ENCODE data around the gene ADAM19. TPM values are rescaled to one million over a fixed set of nuclear protein-coding genes. Genes with fewer than 3 reads are reported as not detected.

ADAM19 gene
- total and polyA plus RNA-seq, 7 donors: 0.27 to 4.5 (median 1.4) TPM

DNA sequence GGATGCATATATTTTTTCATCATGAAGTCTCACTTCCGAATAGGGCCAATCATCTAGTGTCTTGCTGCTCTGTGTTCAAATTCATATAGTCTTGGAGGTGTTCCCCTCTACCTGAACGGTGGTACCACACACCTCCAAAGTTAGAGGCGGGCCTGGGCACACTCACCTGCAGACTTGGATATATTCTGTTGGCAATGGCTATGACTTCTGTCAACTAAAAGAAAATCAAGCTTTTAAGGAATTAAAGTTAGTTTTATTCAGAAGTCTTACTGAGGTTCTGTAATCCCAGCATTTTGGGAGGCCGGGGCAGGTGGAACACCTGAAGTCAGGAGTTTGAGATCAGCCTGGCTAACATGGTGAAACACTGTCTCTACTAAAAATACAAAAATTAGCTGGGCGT lies 118.2 kb downstream of the ADAM19 start:
- TF ChIP-seq, protein P1, sequence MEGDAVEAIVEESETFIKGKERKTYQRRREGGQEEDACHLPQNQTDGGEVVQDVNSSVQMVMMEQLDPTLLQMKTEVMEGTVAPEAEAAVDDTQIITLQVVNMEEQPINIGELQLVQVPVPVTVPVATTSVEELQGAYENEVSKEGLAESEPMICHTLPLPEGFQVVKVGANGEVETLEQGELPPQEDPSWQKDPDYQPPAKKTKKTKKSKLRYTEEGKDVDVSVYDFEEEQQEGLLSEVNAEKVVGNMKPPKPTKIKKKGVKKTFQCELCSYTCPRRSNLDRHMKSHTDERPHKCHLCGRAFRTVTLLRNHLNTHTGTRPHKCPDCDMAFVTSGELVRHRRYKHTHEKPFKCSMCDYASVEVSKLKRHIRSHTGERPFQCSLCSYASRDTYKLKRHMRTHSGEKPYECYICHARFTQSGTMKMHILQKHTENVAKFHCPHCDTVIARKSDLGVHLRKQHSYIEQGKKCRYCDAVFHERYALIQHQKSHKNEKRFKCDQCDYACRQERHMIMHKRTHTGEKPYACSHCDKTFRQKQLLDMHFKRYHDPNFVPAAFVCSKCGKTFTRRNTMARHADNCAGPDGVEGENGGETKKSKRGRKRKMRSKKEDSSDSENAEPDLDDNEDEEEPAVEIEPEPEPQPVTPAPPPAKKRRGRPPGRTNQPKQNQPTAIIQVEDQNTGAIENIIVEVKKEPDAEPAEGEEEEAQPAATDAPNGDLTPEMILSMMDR (IDR thresholded peaks at IDR 0.05): no peak
- intact Hi-C loops (cut with DNase I): no loop called here
- H3K36me3 ChIP-seq (ENCODE audit: insufficient read depth in 1 of 2, low read depth in 1 of 2): no peaks in the 10 kb centered on the region
- ATAC-seq: no peak
- no peak overlapping the region for H3K27ac ChIP-seq
- H3K4me3 ChIP-seq: no peak overlapping the region
- H3K9me3 ChIP-seq: no peaks in the 10 kb centered on the region
- no peaks in the 10 kb centered on the region for H3K4me1 ChIP-seq
- no peak for DNase-seq
- H3K27me3 ChIP-seq (ENCODE audit: insufficient read depth in 3 of 3, low read length in 2 of 3): peaks cover 0 to 22% (median 7%) of the 10 kb centered on the region in 3 donors
- WGBS, 3 donors: 94 to 99% (median 96%) methylated on average over 5 of the region's 5 CpGs

DNA sequence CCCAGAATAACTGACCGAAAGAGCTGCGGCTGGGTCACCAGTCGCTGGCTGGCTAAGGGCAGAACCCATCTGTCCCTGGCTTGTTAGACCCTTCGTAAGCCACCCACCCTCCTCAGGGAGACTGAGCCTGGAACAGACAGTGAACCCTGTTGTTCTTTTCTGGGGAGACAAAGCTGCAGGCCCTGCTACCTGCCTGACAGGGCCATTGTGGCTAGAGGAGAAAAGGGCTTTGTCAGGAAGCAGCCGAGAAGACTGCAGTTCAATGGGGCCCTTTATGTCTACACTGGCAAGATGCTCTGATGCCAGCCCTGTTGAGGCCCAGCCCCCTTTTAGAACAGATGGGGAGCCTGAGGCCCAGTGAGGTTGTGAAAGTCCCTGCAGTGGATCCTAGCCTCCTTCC lies 119.3 kb downstream of the ADAM19 start:
- 67 to 88% (median 72%) methylated on average over 5 of the region's 5 CpGs for WGBS, 3 donors
- Histone ChIP-seq H3K36me3 (ENCODE audit: insufficient read depth in 1 of 2, low read depth in 1 of 2) (no peaks in the 10 kb centered on the region), H3K4me1 (no peaks in the 10 kb centered on the region), H3K27ac (no peak overlapping the region), H3K4me3 (no peak overlapping the region), H3K9me3 (no peaks in the 10 kb centered on the region), H3K27me3 (ENCODE audit: insufficient read depth in 3 of 3, low read length in 2 of 3) (peaks cover 0 to 16% (median 7%) of the 10 kb centered on the region in 3 donors)
- ATAC-seq: no peak
- intact Hi-C loops (cut with DNase I): no loop called here
- DNase-seq: no peak
- TF ChIP-seq, protein P1 (IDR thresholded peaks at IDR 0.05): no peak

DNA sequence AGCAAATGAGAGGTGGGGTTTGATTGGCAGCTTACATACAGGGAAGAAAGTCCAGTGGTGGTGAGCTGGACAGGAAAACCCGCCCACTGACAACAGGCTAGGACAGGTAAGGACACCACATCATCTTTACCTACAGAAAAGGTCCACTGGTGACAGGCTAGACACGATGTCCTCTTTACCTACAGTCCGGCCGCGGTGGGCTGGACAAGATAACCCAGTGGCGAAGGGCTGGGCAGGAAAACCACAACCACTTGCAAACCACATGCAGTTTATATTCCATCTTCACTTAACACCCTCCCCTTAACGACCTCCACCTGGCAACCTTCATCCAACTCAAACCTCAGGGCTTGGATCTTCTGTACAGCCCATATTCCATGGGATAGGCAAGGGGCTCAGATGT lies 120.5 kb downstream of the ADAM19 start:
- intact Hi-C loops (cut with DNase I): no loop called here
- TF ChIP-seq, protein P1 (IDR thresholded peaks at IDR 0.05): no peak
- Histone ChIP-seq H3K36me3 (ENCODE audit: insufficient read depth in 1 of 2, low read depth in 1 of 2) (no peaks in the 10 kb centered on the region), H3K4me1 (no peaks in the 10 kb centered on the region), H3K27me3 (ENCODE audit: insufficient read depth in 3 of 3, low read length in 2 of 3) (peaks cover 0 to 3% (median 2%) of the 10 kb centered on the region in 3 donors), H3K27ac (no peak overlapping the region), H3K4me3 (no peak overlapping the region), H3K9me3 (no peaks in the 10 kb centered on the region)
- DNase-seq (no peak), ATAC-seq (no peak)
- WGBS, 3 donors: 86 to 90% (median 87%) methylated on average over 7 of the region's 7 CpGs

DNA sequence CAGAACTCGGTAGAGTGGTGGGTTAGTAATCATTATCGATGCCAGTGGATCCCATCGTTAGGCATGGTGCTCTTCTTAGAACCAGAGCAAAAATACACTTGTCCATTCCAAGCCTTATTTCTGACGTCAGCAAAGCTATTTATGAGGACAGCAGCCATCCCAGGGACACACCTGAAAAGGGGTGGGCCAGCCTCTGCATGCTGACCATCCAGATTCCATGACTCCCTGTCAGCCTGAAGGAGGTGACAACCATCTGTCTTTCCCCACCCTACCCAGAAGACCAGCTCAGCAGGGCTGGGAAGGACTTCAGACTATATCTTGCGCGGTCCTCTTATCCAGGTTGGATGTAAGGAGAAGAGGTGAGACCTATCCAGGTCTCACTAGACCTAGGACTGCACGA lies 121.3 kb downstream of the ADAM19 start:
- ATAC-seq (no peak), DNase-seq (no peak)
- peaks cover 5% of the 10 kb centered on the region for H3K4me1 ChIP-seq
- TF ChIP-seq, protein P1 (IDR thresholded peaks at IDR 0.05): no peak
- H3K27me3 ChIP-seq (ENCODE audit: insufficient read depth in 3 of 3, low read length in 2 of 3): peaks cover 0 to 2% (median 0%) of the 10 kb centered on the region in 3 donors
- no peaks in the 10 kb centered on the region for H3K36me3 ChIP-seq (ENCODE audit: insufficient read depth in 1 of 2, low read depth in 1 of 2)
- no peak overlapping the region for H3K27ac ChIP-seq
- intact Hi-C loops (cut with DNase I): no loop called here
- H3K4me3 ChIP-seq: no peak overlapping the region
- WGBS, 3 donors: 84 to 88% (median 87%) methylated on average over 7 of the region's 7 CpGs
- H3K9me3 ChIP-seq: no peaks in the 10 kb centered on the region

DNA sequence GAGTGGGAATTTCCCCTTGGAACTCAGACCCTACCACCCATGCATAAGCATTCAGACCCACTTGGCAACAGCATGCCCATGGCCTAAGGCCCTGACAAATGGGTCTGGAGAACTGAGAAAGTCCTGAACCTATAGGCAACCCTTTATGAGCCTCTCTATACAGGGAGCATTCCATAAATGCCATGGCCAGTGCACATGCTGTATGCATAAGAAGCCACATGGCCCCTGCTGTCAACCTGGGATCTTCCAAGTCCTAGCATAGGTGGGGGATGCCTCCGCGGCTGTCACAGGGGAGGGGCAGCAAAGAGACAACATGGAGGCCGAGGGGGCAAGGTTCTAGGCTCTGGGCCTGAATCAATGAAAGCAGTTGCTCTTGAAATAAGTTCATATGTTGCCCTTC lies 123.8 kb downstream of the ADAM19 start:
- H3K27ac ChIP-seq: no peak overlapping the region
- intact Hi-C loops (cut with DNase I): no loop called here
- no peaks in the 10 kb centered on the region for H3K27me3 ChIP-seq (ENCODE audit: insufficient read depth in 3 of 3, low read length in 2 of 3)
- TF ChIP-seq, protein P1 (IDR thresholded peaks at IDR 0.05): no peak
- H3K4me1 ChIP-seq: peaks cover 13% of the 10 kb centered on the region
- H3K4me3 ChIP-seq: no peak overlapping the region
- no peaks in the 10 kb centered on the region for H3K9me3 ChIP-seq
- ATAC-seq (no peak), DNase-seq (no peak)
- 89 to 98% (median 94%) methylated on average over 3 of the region's 3 CpGs for WGBS, 3 donors
- no peaks in the 10 kb centered on the region for H3K36me3 ChIP-seq (ENCODE audit: insufficient read depth in 1 of 2, low read depth in 1 of 2)

Data from psoas muscle (tissue), 8 donors.